Measurements from ENCODE around the gene CXorf65.
A peak's percentile ranks its signal among the peaks of the same experiment; 100 is the strongest.

CXorf65 gene

GRCh38 chrX:71107762-71108360, 1.3 kb upstream of the CXorf65 start:
- Histone ChIP-seq H3K27ac (ENCODE audit: insufficient read depth in 1 of 2, low read depth in 1 of 2, low read length in 2 of 2, poor library complexity in 1 of 2, severe bottlenecking in 2 of 2) (peak overlapping the region; percentile 71 to 89), H3K36me3 (ENCODE audit: control insufficient read depth in 4 of 4, insufficient read depth in 4 of 4, low read length in 3 of 4) (peaks cover 0 to 2% (median 0%) of the 10 kb centered on the region in 4 experiments), H3K9me3 (ENCODE audit: control extremely low read depth in 1 of 5, control insufficient read depth in 4 of 5, insufficient read depth in 2 of 5, low read depth in 1 of 5, low read length in 4 of 5) (no peaks in the 10 kb centered on the region), H3K4me1 (ENCODE audit: control extremely low read depth in 1 of 4, control insufficient read depth in 4 of 4, insufficient read depth in 4 of 4, low read length in 3 of 4) (peaks cover 40 to 96% (median 73%) of the 10 kb centered on the region in 4 experiments), H3K4me3 (ENCODE audit: control insufficient read depth in 1 of 7, extremely low read depth in 1 of 7, insufficient read depth in 4 of 7, low read depth in 2 of 7, low read length in 6 of 7) (peak overlapping the region in 3 of 7 experiments; percentile 9 to 45 (median 37)), H3K27me3 (replicated peaks in 2 of 5; ENCODE audit: control insufficient read depth in 4 of 5, insufficient read depth in 5 of 5, low read length in 4 of 5) (peaks cover 0 to 3% (median 0%) of the 10 kb centered on the region in 5 experiments)
- peak in 2 of 3 donors; percentile 75 to 84 for DNase-seq
- WGBS (ENCODE audit: insufficient coverage), result 30% methylated on average over 4 of the region's 9 CpGs
- POLR2A ChIA-PET, result no interaction called here
- CTCF ChIA-PET, result interaction anchor here (0.8 kb wide), 1 partner anchor 10 kb away, joined by 3 read pairs; the partner anchor contains the start of gene MED12

DNA sequence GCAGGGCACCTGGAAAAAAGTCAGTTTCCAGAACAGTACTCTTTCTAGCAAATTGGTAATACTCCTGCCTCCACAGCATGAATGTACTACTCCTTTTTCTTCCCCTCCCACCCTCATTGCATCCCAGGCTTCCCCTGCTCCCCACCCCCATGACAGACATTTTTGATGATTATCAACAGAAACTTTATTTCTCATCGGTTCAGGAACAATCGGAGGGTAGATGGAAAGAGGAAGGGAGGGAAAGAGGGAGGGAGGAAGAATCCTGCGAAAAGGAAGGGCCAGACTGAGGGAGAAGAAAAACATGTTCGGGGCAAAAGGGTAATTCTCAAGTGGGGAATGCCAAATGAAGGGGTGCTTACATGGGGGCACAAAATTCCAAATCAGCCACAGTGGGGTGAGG, 705 bp upstream of the CXorf65 start:
- WGBS (ENCODE audit: insufficient coverage), result 52% methylated on average over 3 of the region's 4 CpGs
- Histone ChIP-seq H3K27ac (ENCODE audit: insufficient read depth in 1 of 2, low read depth in 1 of 2, low read length in 2 of 2, poor library complexity in 1 of 2, severe bottlenecking in 2 of 2) (peak overlapping the region; percentile 28 to 89), H3K4me3 (ENCODE audit: control insufficient read depth in 1 of 7, extremely low read depth in 1 of 7, insufficient read depth in 4 of 7, low read depth in 2 of 7, low read length in 6 of 7) (peak overlapping the region in 1 of 7 experiments; percentile 45), H3K9me3 (ENCODE audit: control extremely low read depth in 1 of 5, control insufficient read depth in 4 of 5, insufficient read depth in 2 of 5, low read depth in 1 of 5, low read length in 4 of 5) (no peaks in the 10 kb centered on the region), H3K27me3 (replicated peaks in 2 of 5; ENCODE audit: control insufficient read depth in 4 of 5, insufficient read depth in 5 of 5, low read length in 4 of 5) (peaks cover 0 to 3% (median 0%) of the 10 kb centered on the region in 5 experiments), H3K4me1 (ENCODE audit: control extremely low read depth in 1 of 4, control insufficient read depth in 4 of 4, insufficient read depth in 4 of 4, low read length in 3 of 4) (peaks cover 34 to 95% (median 75%) of the 10 kb centered on the region in 4 experiments), H3K36me3 (ENCODE audit: control insufficient read depth in 4 of 4, insufficient read depth in 4 of 4, low read length in 3 of 4) (peaks cover 0 to 2% (median 0%) of the 10 kb centered on the region in 4 experiments)
- POLR2A ChIA-PET, result no interaction called here
- DNase-seq, result no peak
- CTCF ChIA-PET, result no interaction called here

- ChIA-PET POLR2A (interaction anchor here (0.7 to 1.2 kb wide), 2 partner anchors 13 to 92 kb away, joined by 3 read pairs; partner anchors contain the start of gene MED12), CTCF (interaction anchor here (0.6 to 8.3 kb wide), 3 partner anchors 12 to 24 kb away, joined by 3 to 109 read pairs (median 5); partner anchors contain the start of gene MED12)
- H3K9me3 ChIP-seq (ENCODE audit: control extremely low read depth in 1 of 5, control insufficient read depth in 4 of 5, insufficient read depth in 2 of 5, low read depth in 1 of 5, low read length in 4 of 5), result no peaks in the 10 kb centered on the region
- peaks cover 29 to 89% (median 76%) of the 10 kb centered on the region in 4 experiments for H3K4me1 ChIP-seq (ENCODE audit: control extremely low read depth in 1 of 4, control insufficient read depth in 4 of 4, insufficient read depth in 4 of 4, low read length in 3 of 4)
- whole genome bisulfite sequencing (ENCODE audit: insufficient coverage), result 84% methylated on average over 3 of the region's 3 CpGs
- peak overlapping the region in 1 of 7 experiments; percentile 10 for H3K4me3 ChIP-seq (ENCODE audit: control insufficient read depth in 1 of 7, extremely low read depth in 1 of 7, insufficient read depth in 4 of 7, low read depth in 2 of 7, low read length in 6 of 7)
- peaks cover 0 to 5% (median 0%) of the 10 kb centered on the region in 4 experiments for H3K36me3 ChIP-seq (ENCODE audit: control insufficient read depth in 4 of 4, insufficient read depth in 4 of 4, low read length in 3 of 4)
- peaks cover 0 to 11% (median 0%) of the 10 kb centered on the region in 5 experiments for H3K27me3 ChIP-seq (replicated peaks in 2 of 5; ENCODE audit: control insufficient read depth in 4 of 5, insufficient read depth in 5 of 5, low read length in 4 of 5)
- peak in 2 of 3 donors; percentile 28 to 49 for DNase-seq
- peak overlapping the region in 1 of 2 experiments; percentile 49 for H3K27ac ChIP-seq (ENCODE audit: insufficient read depth in 1 of 2, low read depth in 1 of 2, low read length in 2 of 2, poor library complexity in 1 of 2, severe bottlenecking in 2 of 2)
These were observed 912 bp downstream of the CXorf65 start for GRCh38 chrX:71105628-71106027.

GRCh38 chrX:71103110-71103983, 3.2 kb downstream of the CXorf65 start:
- CTCF ChIA-PET, result interaction anchor here (1.2 to 8.3 kb wide), 6 partner anchors 9 to 133 kb away, joined by 3 to 109 read pairs (median 18); partner anchors contain the start of genes IL2RG and MED12
- peak overlapping the region; percentile 67 to 82 for H3K27ac ChIP-seq (ENCODE audit: insufficient read depth in 1 of 2, low read depth in 1 of 2, low read length in 2 of 2, poor library complexity in 1 of 2, severe bottlenecking in 2 of 2)
- H3K36me3 ChIP-seq (ENCODE audit: control insufficient read depth in 4 of 4, insufficient read depth in 4 of 4, low read length in 3 of 4), result peaks cover 0 to 5% (median 0%) of the 10 kb centered on the region in 4 experiments
- POLR2A ChIA-PET, result interaction anchor here (1.2 to 2.3 kb wide), 3 partner anchors 8 to 26 kb away, joined by 3 to 13 read pairs (median 9); partner anchors contain the start of genes IL2RG and MED12
- H3K4me3 ChIP-seq (ENCODE audit: control insufficient read depth in 1 of 7, extremely low read depth in 1 of 7, insufficient read depth in 4 of 7, low read depth in 2 of 7, low read length in 6 of 7), result peak overlapping the region in 5 of 7 experiments; percentile 9 to 64 (median 40)
- DNase-seq, result peak; percentile 60 to 86 (median 84)
- peaks cover 0 to 11% (median 0%) of the 10 kb centered on the region in 5 experiments for H3K27me3 ChIP-seq (replicated peaks in 2 of 5; ENCODE audit: control insufficient read depth in 4 of 5, insufficient read depth in 5 of 5, low read length in 4 of 5)
- H3K4me1 ChIP-seq (ENCODE audit: control extremely low read depth in 1 of 4, control insufficient read depth in 4 of 4, insufficient read depth in 4 of 4, low read length in 3 of 4), result peaks cover 16 to 71% (median 61%) of the 10 kb centered on the region in 4 experiments
- 10% methylated on average over 2 of the region's 10 CpGs for WGBS (ENCODE audit: insufficient coverage)
- no peaks in the 10 kb centered on the region for H3K9me3 ChIP-seq (ENCODE audit: control extremely low read depth in 1 of 5, control insufficient read depth in 4 of 5, insufficient read depth in 2 of 5, low read depth in 1 of 5, low read length in 4 of 5)

DNA sequence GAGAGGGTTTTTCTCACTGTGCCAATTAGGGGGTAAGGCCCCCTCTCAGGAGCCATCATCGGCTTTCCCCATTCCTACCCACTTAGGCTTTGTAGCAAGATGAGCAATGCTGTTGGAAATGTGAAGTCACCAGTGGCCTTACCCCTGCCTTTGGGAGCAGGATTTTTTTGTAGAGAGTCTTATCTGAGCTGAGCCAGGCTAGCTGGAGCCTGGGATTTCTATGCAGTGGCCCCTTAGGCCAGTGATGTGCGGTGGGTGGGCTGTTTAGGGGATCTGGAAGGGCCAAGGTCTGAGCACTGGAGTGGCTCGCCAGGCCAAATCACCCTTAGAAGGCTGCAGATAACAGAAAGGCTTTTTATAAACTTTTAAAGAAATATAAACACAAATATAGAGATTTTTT, 4.2 kb downstream of the CXorf65 start:
- H3K9me3 ChIP-seq (ENCODE audit: control extremely low read depth in 1 of 5, control insufficient read depth in 4 of 5, insufficient read depth in 2 of 5, low read depth in 1 of 5, low read length in 4 of 5), result no peaks in the 10 kb centered on the region
- ChIA-PET CTCF (interaction anchor here (1.1 to 8.3 kb wide), 10 partner anchors 10 to 132 kb away, joined by 3 to 109 read pairs (median 7); partner anchors contain the start of genes IL2RG and MED12), POLR2A (interaction anchor here (1.2 to 2.3 kb wide), 3 partner anchors 9 to 27 kb away, joined by 3 to 13 read pairs (median 9); partner anchors contain the start of genes IL2RG and MED12)
- peaks cover 0 to 11% (median 0%) of the 10 kb centered on the region in 5 experiments for H3K27me3 ChIP-seq (replicated peaks in 2 of 5; ENCODE audit: control insufficient read depth in 4 of 5, insufficient read depth in 5 of 5, low read length in 4 of 5)
- 60% methylated on average over 1 of the region's 3 CpGs for WGBS (ENCODE audit: insufficient coverage)
- peaks cover 13 to 71% (median 56%) of the 10 kb centered on the region in 4 experiments for H3K4me1 ChIP-seq (ENCODE audit: control extremely low read depth in 1 of 4, control insufficient read depth in 4 of 4, insufficient read depth in 4 of 4, low read length in 3 of 4)
- H3K27ac ChIP-seq (ENCODE audit: insufficient read depth in 1 of 2, low read depth in 1 of 2, low read length in 2 of 2, poor library complexity in 1 of 2, severe bottlenecking in 2 of 2), result peak overlapping the region in 1 of 2 experiments; percentile 82
- H3K36me3 ChIP-seq (ENCODE audit: control insufficient read depth in 4 of 4, insufficient read depth in 4 of 4, low read length in 3 of 4), result peaks cover 0 to 5% (median 0%) of the 10 kb centered on the region in 4 experiments
- DNase-seq, result no peak
- H3K4me3 ChIP-seq (ENCODE audit: control insufficient read depth in 1 of 7, extremely low read depth in 1 of 7, insufficient read depth in 4 of 7, low read depth in 2 of 7, low read length in 6 of 7), result no peak overlapping the region

GRCh38 chrX:71100581-71101505, 5.7 kb downstream of the CXorf65 start:
- 71% methylated on average over 28 of the region's 31 CpGs for WGBS (ENCODE audit: insufficient coverage)
- peak in 2 of 3 donors; percentile 27 to 38 for DNase-seq
- ChIA-PET CTCF (interaction anchor here (0.9 to 8.3 kb wide), 12 partner anchors 10 to 102 kb away, joined by 3 to 109 read pairs (median 6); partner anchors contain the start of genes IL2RG and MED12), POLR2A (interaction anchor here (0.9 to 1.2 kb wide), 3 partner anchors 18 to 29 kb away, joined by 3 to 14 read pairs (median 3); partner anchors contain the start of gene MED12)
- Histone ChIP-seq H3K9me3 (ENCODE audit: control extremely low read depth in 1 of 5, control insufficient read depth in 4 of 5, insufficient read depth in 2 of 5, low read depth in 1 of 5, low read length in 4 of 5) (no peaks in the 10 kb centered on the region), H3K36me3 (ENCODE audit: control insufficient read depth in 4 of 4, insufficient read depth in 4 of 4, low read length in 3 of 4) (peaks cover 0 to 5% (median 0%) of the 10 kb centered on the region in 4 experiments), H3K4me3 (ENCODE audit: control insufficient read depth in 1 of 7, extremely low read depth in 1 of 7, insufficient read depth in 4 of 7, low read depth in 2 of 7, low read length in 6 of 7) (no peak overlapping the region), H3K27ac (ENCODE audit: insufficient read depth in 1 of 2, low read depth in 1 of 2, low read length in 2 of 2, poor library complexity in 1 of 2, severe bottlenecking in 2 of 2) (no peak overlapping the region), H3K4me1 (ENCODE audit: control extremely low read depth in 1 of 4, control insufficient read depth in 4 of 4, insufficient read depth in 4 of 4, low read length in 3 of 4) (peaks cover 8 to 66% (median 51%) of the 10 kb centered on the region in 4 experiments), H3K27me3 (replicated peaks in 2 of 5; ENCODE audit: control insufficient read depth in 4 of 5, insufficient read depth in 5 of 5, low read length in 4 of 5) (peaks cover 0 to 15% (median 0%) of the 10 kb centered on the region in 5 experiments)

Measured in common myeloid progenitor, CD34-positive (primary cell).